Prostate gland (tissue), 2 donors: ENCODE results near the gene MTHFD2L.

ENCODE experiments used
- POLR2A ChIP-seq: fragments of 450-650 bp; IDR thresholded peaks from one replicate; pipeline ENCODE4 v1.6.1; 2016; ENCODE audit warnings: antibody characterized with exemption, mild to moderate bottlenecking
- TF ChIP-seq, protein P1 (sequence below), 4 experiments: fragments of 200-600 bp in 2 of 4; fragments of 450-650 bp in 2 of 4; sonication (generic) in 2 of 4; IDR thresholded peaks; 1 replicate in 3 of 4; 2 replicates in 1 of 4; pipeline ENCODE4 v1.5.1; 2016 to 2019; ENCODE audit warnings: antibody characterized with exemption in 4 of 4, mild to moderate bottlenecking in 2 of 4, moderate library complexity in 2 of 4

DNA sequence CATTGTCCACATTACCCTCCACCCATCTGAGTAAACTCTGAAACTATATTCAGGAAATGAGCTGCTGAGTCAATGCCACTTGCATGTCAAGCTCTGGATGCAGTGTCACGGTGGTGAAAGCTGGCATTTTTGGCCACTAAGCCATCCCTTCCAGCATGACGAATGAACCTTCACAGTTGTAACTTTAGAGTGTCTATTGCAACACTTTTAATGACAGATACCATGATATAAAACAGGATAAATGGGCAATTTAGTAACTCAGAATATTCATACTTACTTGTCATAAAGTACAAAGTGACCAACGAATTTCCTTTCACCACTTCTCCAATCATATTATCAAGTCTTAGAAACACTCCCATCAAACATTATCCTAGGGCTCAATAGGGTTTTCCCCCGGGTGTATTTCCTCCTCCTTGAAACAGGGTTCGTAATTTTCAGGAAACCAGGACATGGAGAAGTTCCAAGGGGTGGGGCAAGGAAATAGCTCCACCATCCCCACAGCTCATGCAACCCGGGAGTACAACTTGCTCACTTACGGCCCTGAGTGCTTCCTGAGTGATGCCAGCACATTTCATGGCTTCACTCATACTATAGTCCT is 73.1 kb downstream of the MTHFD2L start:
- TF ChIP-seq, protein P1, sequence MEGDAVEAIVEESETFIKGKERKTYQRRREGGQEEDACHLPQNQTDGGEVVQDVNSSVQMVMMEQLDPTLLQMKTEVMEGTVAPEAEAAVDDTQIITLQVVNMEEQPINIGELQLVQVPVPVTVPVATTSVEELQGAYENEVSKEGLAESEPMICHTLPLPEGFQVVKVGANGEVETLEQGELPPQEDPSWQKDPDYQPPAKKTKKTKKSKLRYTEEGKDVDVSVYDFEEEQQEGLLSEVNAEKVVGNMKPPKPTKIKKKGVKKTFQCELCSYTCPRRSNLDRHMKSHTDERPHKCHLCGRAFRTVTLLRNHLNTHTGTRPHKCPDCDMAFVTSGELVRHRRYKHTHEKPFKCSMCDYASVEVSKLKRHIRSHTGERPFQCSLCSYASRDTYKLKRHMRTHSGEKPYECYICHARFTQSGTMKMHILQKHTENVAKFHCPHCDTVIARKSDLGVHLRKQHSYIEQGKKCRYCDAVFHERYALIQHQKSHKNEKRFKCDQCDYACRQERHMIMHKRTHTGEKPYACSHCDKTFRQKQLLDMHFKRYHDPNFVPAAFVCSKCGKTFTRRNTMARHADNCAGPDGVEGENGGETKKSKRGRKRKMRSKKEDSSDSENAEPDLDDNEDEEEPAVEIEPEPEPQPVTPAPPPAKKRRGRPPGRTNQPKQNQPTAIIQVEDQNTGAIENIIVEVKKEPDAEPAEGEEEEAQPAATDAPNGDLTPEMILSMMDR (IDR thresholded peaks at IDR 0.05): no peak
- TF ChIP-seq POLR2A: no peak
